Mesothelial cell of epicardium (in vitro differentiated cells): ENCODE results near the gene AUTS2. TPM values are rescaled to one million over a fixed set of nuclear protein-coding genes. Genes with fewer than 3 reads are reported as not detected.

Experiments used
- DNase-seq, 2 experiments: peaks; one replicate each; pipeline ENCODE4 v3.0.0; 2021; ENCODE audit warnings: low spot score in 2 of 2; ENCODE audit not compliant: unreplicated experiment in 2 of 2
- H3K27ac Mint-ChIP-seq: 2 replicates; pipeline ENCODE4 v1.8.0; 2021; ENCODE audit warnings: mixed read lengths
- H3K27me3 Mint-ChIP-seq: 2 replicates; pipeline ENCODE4 v1.8.0; 2021; ENCODE audit warnings: low read depth, mixed read lengths
- H3K36me3 Mint-ChIP-seq: 2 replicates; pipeline ENCODE4 v1.8.0; 2021; ENCODE audit warnings: mixed read lengths
- H3K4me1 Mint-ChIP-seq: 2 replicates; pipeline ENCODE4 v1.8.0; 2021; ENCODE audit warnings: mixed read lengths
- H3K4me3 Mint-ChIP-seq: 2 replicates; pipeline ENCODE4 v1.8.0; 2021; ENCODE audit warnings: mild to moderate bottlenecking, moderate library complexity, mixed read lengths
- H3K9me3 Mint-ChIP-seq: 2 replicates; pipeline ENCODE4 v1.8.0; 2021; ENCODE audit warnings: mixed read lengths
- total RNA-seq: library from RNA; stranded (reverse); gene quantifications from 3 replicates; pipeline ENCODE4 v1.2.1, GENCODE V29; 2021
- TF ChIP-seq, protein P1 (sequence below): fragments of 200-600 bp; sonication (generic); IDR thresholded peaks from one replicate; pipeline ENCODE4 v1.5.0; 2021; ENCODE audit warnings: antibody characterized with exemption; ENCODE audit not compliant: unreplicated experiment

The AUTS2 gene
- total RNA-seq, 1 donor from 2014 or later: 135 TPM

DNA sequence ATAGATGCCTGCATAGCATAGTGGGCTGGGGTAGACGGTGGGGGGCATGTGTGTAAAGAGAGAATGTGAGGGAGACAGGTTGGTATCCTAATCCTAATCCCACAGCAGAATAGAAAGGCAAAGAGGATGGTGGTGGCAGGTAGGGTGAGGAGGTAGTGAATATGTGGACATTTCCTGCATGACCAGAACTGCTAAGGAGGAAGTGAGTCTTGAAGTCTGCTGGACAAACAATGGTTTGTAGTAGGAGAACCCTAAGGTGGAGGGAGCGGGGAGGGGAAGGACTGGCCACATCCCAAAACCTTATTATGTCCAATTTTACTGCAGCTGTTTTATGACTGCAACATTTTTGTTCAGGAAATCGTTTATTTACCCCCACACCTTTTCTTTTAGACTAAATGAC lies 279.7 kb downstream of the AUTS2 start:
- Mint-ChIP-seq H3K4me3 (no peak overlapping the region), H3K36me3 (no peaks in the 10 kb centered on the region), H3K27ac (no peak overlapping the region), H3K9me3 (no peaks in the 10 kb centered on the region), H3K4me1 (peaks cover 30% of the 10 kb centered on the region), H3K27me3 (no peaks in the 10 kb centered on the region)
- DNase-seq: no peak
- TF ChIP-seq, protein P1, sequence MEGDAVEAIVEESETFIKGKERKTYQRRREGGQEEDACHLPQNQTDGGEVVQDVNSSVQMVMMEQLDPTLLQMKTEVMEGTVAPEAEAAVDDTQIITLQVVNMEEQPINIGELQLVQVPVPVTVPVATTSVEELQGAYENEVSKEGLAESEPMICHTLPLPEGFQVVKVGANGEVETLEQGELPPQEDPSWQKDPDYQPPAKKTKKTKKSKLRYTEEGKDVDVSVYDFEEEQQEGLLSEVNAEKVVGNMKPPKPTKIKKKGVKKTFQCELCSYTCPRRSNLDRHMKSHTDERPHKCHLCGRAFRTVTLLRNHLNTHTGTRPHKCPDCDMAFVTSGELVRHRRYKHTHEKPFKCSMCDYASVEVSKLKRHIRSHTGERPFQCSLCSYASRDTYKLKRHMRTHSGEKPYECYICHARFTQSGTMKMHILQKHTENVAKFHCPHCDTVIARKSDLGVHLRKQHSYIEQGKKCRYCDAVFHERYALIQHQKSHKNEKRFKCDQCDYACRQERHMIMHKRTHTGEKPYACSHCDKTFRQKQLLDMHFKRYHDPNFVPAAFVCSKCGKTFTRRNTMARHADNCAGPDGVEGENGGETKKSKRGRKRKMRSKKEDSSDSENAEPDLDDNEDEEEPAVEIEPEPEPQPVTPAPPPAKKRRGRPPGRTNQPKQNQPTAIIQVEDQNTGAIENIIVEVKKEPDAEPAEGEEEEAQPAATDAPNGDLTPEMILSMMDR: no peak

DNA sequence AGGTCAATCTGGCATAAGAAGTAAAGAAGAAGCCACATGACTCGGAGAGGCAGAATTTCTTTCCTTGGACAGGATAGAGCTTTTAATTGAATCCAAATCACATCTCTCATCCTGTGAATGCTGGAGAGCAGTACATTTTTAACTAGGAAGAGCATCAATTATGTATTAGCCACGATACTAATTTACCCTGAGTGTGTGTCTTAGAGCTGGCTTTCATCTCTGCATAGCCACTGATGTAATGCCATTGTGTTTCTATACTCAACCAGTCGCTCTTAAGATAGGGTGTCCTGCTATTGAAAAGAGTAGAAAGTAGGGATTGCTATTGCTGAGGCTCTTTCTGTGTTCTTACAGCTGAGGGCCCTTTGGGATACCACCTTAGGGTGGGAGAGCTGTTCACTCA lies 280.3 kb downstream of the AUTS2 start:
- Mint-ChIP-seq H3K27me3 (no peaks in the 10 kb centered on the region), H3K9me3 (no peaks in the 10 kb centered on the region), H3K27ac (no peak overlapping the region), H3K4me3 (no peak overlapping the region), H3K36me3 (no peaks in the 10 kb centered on the region), H3K4me1 (peaks cover 31% of the 10 kb centered on the region)
- no peak for DNase-seq
- TF ChIP-seq, protein P1: no peak

DNA sequence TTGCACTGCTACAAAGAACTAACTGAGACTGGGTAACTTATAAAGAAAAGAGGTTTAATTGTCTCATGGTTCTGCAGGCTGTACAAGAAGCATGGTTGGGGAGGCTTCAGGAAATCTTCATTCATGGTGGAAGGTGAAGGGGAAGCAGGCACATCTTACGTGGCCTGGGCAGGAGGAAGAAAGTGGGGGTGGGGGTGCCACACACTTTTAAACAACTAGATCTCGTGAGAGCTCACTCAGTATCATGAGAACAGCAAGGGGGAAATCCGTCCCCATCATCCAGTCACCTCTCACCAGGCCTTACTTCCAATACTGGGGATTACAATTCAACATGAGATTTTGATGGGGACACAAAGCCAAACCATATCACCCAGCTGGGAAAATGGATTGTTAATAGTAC lies 281.7 kb downstream of the AUTS2 start:
- Mint-ChIP-seq H3K27ac (no peak overlapping the region), H3K9me3 (no peaks in the 10 kb centered on the region), H3K27me3 (no peaks in the 10 kb centered on the region), H3K4me3 (no peak overlapping the region), H3K4me1 (peaks cover 39% of the 10 kb centered on the region), H3K36me3 (no peaks in the 10 kb centered on the region)
- no peak for DNase-seq
- TF ChIP-seq, protein P1: no peak

DNA sequence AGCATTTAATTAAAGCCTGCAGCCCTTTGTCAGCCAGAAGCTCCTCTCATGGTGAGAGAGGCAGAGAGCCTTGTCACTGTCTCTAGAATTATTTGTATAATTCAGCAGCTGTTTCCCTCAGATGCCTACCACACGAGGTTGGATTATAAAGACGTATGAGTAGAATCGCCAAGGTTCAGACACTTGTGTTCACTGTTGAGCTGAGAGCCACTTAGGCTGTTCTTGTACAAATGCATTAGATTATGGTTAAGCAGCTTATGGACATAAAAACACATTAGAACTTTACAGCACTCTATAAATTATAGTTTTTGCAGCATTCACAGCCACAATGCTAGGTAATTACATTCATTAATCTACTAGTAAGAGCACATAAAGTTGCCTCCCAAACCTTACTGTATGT lies 282.6 kb downstream of the AUTS2 start:
- no peak overlapping the region for H3K27ac Mint-ChIP-seq
- H3K4me3 Mint-ChIP-seq: no peak overlapping the region
- TF ChIP-seq, protein P1: no peak
- H3K9me3 Mint-ChIP-seq: no peaks in the 10 kb centered on the region
- no peaks in the 10 kb centered on the region for H3K27me3 Mint-ChIP-seq
- H3K36me3 Mint-ChIP-seq: no peaks in the 10 kb centered on the region
- DNase-seq: no peak
- peaks cover 48% of the 10 kb centered on the region for H3K4me1 Mint-ChIP-seq

DNA sequence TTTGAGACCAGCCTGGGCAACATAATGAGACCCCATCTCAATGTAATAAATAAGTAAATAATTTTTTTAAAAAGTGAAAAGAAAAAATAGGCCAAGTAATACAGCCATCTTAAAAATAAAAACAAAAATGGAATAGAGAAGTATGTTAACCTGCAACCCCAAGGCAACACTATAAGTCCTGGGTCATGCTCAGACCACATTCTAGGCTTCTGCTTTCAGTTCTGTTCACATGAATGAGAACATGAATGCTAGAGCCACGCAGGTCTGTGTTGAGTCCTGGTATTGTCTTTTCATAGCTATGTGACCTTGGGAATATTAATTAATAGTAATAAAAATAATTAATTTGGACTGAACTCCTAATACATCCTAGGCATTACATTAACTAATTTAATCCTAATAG lies 284.0 kb downstream of the AUTS2 start:
- Mint-ChIP-seq H3K36me3 (no peaks in the 10 kb centered on the region), H3K27ac (no peak overlapping the region), H3K9me3 (no peaks in the 10 kb centered on the region), H3K27me3 (no peaks in the 10 kb centered on the region), H3K4me3 (no peak overlapping the region), H3K4me1 (peaks cover 49% of the 10 kb centered on the region)
- TF ChIP-seq, protein P1: no peak
- DNase-seq: no peak

DNA sequence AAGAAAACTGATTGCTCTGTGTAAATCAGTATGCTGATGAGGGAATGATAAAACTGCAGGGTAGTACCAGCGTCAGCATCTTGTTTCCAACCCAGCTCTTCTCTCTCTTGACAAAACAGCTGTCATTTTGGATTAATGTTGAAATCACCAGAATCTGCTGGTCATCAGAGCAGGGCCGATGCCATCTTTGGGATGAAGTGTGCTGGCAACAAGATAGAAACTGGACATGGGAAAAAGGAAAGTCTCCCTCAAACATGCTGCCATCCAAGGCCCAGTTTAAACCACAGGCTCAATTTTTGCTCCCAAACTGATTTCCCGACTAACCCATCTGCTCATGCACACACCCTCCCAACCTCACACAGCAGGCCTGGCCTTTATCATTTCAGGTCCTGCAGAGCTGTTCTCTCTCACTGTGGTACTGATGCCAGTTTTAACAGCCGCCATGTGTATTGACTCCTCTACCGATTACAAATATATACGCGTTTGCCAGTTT lies 285.2 kb downstream of the AUTS2 start:
- H3K9me3 Mint-ChIP-seq: no peaks in the 10 kb centered on the region
- H3K27ac Mint-ChIP-seq: no peak overlapping the region
- no peak overlapping the region for H3K4me3 Mint-ChIP-seq
- H3K4me1 Mint-ChIP-seq: peaks cover 43% of the 10 kb centered on the region
- no peaks in the 10 kb centered on the region for H3K36me3 Mint-ChIP-seq
- H3K27me3 Mint-ChIP-seq: no peaks in the 10 kb centered on the region
- TF ChIP-seq, protein P1: no peak
- DNase-seq: no peak
